ENCODE measurements around the gene CLK4.

The CLK4 gene

GRCh38 chr5:178581621-178582020, 45.2 kb downstream of the CLK4 start:
- DNase-seq (ENCODE audit: low read depth), result no peak
- no peak overlapping the region for H3K4me3 ChIP-seq (ENCODE audit: low read depth, low read length)
- TF ChIP-seq CTCF (IDR thresholded peaks at IDR 0.05; ENCODE audit: insufficient read depth, low read depth, low read length, missing control alignments), result no peak

DNA sequence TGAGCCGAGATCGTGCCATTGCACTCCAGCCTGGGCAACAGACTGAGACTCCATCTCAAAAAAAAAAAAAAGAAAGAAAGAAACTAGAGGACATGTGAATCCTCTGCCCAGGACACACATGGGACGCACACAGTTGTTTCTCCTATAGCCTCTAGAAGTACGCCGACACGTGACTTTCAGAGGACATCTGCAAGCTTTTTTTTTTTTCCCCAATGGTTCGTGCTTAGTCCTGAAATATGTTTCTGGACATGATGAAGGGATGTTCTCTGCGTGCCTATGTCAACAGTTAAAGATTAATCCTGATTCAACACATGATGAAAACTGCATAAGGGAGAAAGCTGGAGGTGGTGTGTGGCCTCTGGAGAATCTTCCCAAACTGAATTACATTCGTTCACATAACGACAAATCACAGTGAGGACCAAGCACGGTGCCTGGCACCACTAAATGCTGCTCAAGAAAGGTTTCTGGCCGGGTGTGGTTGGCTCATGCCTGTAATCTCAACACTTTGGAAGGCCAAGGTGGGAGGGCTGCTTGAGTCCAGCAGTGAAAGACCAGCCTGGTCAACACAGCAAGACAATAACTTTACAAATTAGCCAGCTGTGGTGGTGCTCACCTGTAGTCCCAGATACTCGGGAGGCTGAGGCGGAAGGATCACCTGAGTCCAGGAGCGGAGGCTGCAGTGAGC, 46.4 kb downstream of the CLK4 start:
- no peak for TF ChIP-seq CTCF (IDR thresholded peaks at IDR 0.05; ENCODE audit: insufficient read depth, low read depth, low read length, missing control alignments)

GRCh38 chr5:178577944-178578343, 48.9 kb downstream of the CLK4 start:
- DNase-seq (ENCODE audit: low read depth), result no peak
- H3K4me3 ChIP-seq (ENCODE audit: low read depth, low read length), result no peak overlapping the region
- no peak for TF ChIP-seq CTCF (IDR thresholded peaks at IDR 0.05; ENCODE audit: insufficient read depth, low read depth, low read length, missing control alignments)

More for the DNA sequence above, 46.4 kb downstream of the CLK4 start:
- no peak overlapping the region for H3K4me3 ChIP-seq (ENCODE audit: low read depth, low read length)
- DNase-seq (ENCODE audit: low read depth), result no peak

GRCh38 chr5:178577376-178577839, 49.4 kb downstream of the CLK4 start:
- DNase-seq (ENCODE audit: low read depth), result no peak
- no peak for TF ChIP-seq CTCF (IDR thresholded peaks at IDR 0.05; ENCODE audit: insufficient read depth, low read depth, low read length, missing control alignments)
- no peak overlapping the region for H3K4me3 ChIP-seq (ENCODE audit: low read depth, low read length)

DNA sequence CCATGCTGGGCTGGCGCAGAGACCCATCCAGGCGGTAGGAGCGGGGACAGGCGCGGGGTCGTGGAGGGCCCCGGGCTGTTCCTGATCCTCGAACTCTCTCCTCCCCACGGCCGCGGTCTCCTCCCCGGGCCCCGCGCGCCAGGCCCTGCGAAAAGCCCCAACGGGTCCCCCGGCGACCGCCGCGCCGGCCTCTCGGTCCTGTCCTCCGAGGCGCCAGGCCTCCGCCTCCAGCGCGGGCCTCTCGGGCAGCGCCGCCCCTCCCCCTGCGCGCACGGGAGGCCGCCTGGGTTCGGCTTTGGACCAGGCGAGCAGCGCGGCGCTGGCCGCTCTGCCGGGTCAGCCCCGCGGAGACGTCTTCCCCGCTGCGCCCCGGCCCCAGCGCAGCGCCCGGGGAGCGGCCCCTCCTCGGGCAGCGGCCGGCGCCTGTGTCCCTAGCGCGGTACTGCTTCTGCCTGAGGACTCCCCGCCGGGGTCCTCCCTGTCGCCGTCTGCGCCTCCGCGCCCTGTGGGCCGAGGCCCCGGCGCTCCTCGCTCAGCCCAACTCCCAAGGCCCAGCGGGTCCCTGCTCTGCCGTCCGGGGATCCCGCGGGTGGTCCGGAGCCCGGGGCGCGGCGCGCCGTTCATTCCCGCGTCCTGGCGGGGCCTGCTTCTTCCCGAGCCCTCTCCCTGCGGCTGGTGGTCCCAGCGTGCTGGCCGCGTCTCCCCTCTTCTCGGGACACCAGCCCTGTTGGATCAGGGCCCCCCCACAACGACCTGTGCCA, 50.1 kb downstream of the CLK4 start:
- DNase-seq (ENCODE audit: low read depth), result no peak
- H3K4me3 ChIP-seq (ENCODE audit: low read depth, low read length), result no peak overlapping the region

GRCh38 chr5:178573216-178573615, 53.6 kb downstream of the CLK4 start:
- H3K4me3 ChIP-seq (ENCODE audit: low read depth, low read length), result no peak overlapping the region
- no peak for DNase-seq (ENCODE audit: low read depth)
- TF ChIP-seq CTCF (IDR thresholded peaks at IDR 0.05; ENCODE audit: insufficient read depth, low read depth, low read length, missing control alignments), result no peak

More for the DNA sequence above, 50.1 kb downstream of the CLK4 start:
- TF ChIP-seq CTCF (IDR thresholded peaks at IDR 0.05; ENCODE audit: insufficient read depth, low read depth, low read length, missing control alignments), result no peak
